IMR-90 (cell line): ENCODE results near the gene DPPA2. TPM values are rescaled to one million over a fixed set of nuclear protein-coding genes. Genes with fewer than 3 reads are reported as not detected.

Experiments
- ATAC-seq: fragments of 200-7000 bp; cut with Tn5 transposase; 2 replicates; pipeline ENCODE4 v1.9.1; 2020; ENCODE audit warnings: low read depth, mild to moderate bottlenecking, moderate library complexity
- BruUV-seq: library from RNA; stranded (reverse); fragments of 400-500 nt; replicated peaks from 2 replicates; lab custom pipeline; 2021; lab: Mats Ljungman, UMichigan
- CTCF ChIA-PET: fragments of 300-600 bp; formaldehyde crosslinking; extraction: SDS; loops from one replicate; lab custom pipeline; 2021; ENCODE audit warnings: antibody characterized with exemption; lab: Yijun Ruan, JAX
- POLR2A ChIA-PET: fragments of 300-600 bp; sonication (Branson Sonifier 250); formaldehyde crosslinking; loops from one replicate; lab custom pipeline; 2022; ENCODE audit warnings: antibody characterized with exemption; ENCODE audit not compliant: unreplicated experiment; lab: Charles Lee
- DNase-seq: peaks from one replicate; pipeline ENCODE4 v3.0.0; 2013
- H2AFZ ChIP-seq: replicated peaks from 2 replicates; pipeline ENCODE3; 2013; ENCODE audit warnings: low read length, mild to moderate bottlenecking; ENCODE audit not compliant: poor library complexity
- H2AK5ac ChIP-seq: 2 replicates; pipeline ENCODE4 v1.6.1; 2013; ENCODE audit warnings: low read depth, low read length, inconsistent platforms
- H2AK9ac ChIP-seq: replicated peaks from 2 replicates; pipeline ENCODE3; 2013; ENCODE audit warnings: mild to moderate bottlenecking, low read depth, low read length, moderate library complexity; ENCODE audit not compliant: poor library complexity
- H2BK120ac ChIP-seq: 2 replicates; pipeline ENCODE4 v1.6.1; 2013; ENCODE audit warnings: low read depth, low read length, inconsistent platforms
- H2BK15ac ChIP-seq: 3 replicates; pipeline ENCODE4 v1.6.1; 2013; ENCODE audit warnings: low read depth, low read length, inconsistent platforms
- H2BK20ac ChIP-seq: 2 replicates; pipeline ENCODE4 v1.6.1; 2013; ENCODE audit warnings: low read depth, mild to moderate bottlenecking, inconsistent platforms, low read length, moderate library complexity
- H2BK5ac ChIP-seq: 2 replicates; pipeline ENCODE4 v1.6.1; 2013; ENCODE audit warnings: mild to moderate bottlenecking, low read depth, low read length, inconsistent platforms; ENCODE audit not compliant: poor library complexity, severe bottlenecking
- H3K14ac ChIP-seq: replicated peaks from 2 replicates; pipeline ENCODE4 v1.6.1; 2013; ENCODE audit warnings: low read depth, low read length, inconsistent platforms
- H3K18ac ChIP-seq: 2 replicates; pipeline ENCODE4 v1.6.1; 2013; ENCODE audit warnings: low read depth, low read length, control low read depth
- H3K23ac ChIP-seq: 2 replicates; pipeline ENCODE4 v1.6.1; 2013; ENCODE audit warnings: low read depth, low read length, inconsistent platforms
- H3K27ac ChIP-seq: 2 replicates; pipeline ENCODE4 v1.5.1; 2013; ENCODE audit warnings: mild to moderate bottlenecking, control low read depth, low read length; ENCODE audit not compliant: insufficient read depth
- H3K27me3 ChIP-seq: 2 replicates; pipeline ENCODE4 v1.6.1; 2013; ENCODE audit warnings: low read length; ENCODE audit not compliant: control insufficient read depth, insufficient read depth
- H3K36me3 ChIP-seq: 2 replicates; pipeline ENCODE4 v1.6.1; 2013; ENCODE audit warnings: low read length, mixed read lengths; ENCODE audit not compliant: control insufficient read depth, insufficient read depth
- H3K4ac ChIP-seq: 2 replicates; pipeline ENCODE4 v1.6.1; 2013; ENCODE audit warnings: low read depth, low read length, inconsistent platforms
- H3K4me1 ChIP-seq: 2 replicates; pipeline ENCODE4 v1.6.1; 2013; ENCODE audit warnings: low read length, mixed read lengths; ENCODE audit not compliant: control insufficient read depth, insufficient read depth
- H3K4me2 ChIP-seq: 2 replicates; pipeline ENCODE4 v1.6.1; 2013; ENCODE audit warnings: low read depth, mild to moderate bottlenecking, control low read depth, low read length, moderate library complexity
- H3K4me3 ChIP-seq: 2 replicates; pipeline ENCODE4 v1.5.1; 2013; ENCODE audit warnings: low read depth, mild to moderate bottlenecking, control low read depth, low read length, moderate library complexity; ENCODE audit not compliant: insufficient read depth
- H3K56ac ChIP-seq: 2 replicates; pipeline ENCODE4 v1.6.1; 2013; ENCODE audit warnings: low read length, inconsistent platforms; ENCODE audit not compliant: insufficient read depth; ENCODE audit errors: extremely low read depth
- H3K79me1 ChIP-seq, 2 experiments: 2 replicates each; pipeline ENCODE4 v1.6.1; 2013; ENCODE audit warnings: low read length in 2 of 2, inconsistent platforms in 1 of 2, low read depth in 1 of 2
- H3K9ac ChIP-seq: 2 replicates; pipeline ENCODE4 v1.6.1; 2013; ENCODE audit warnings: low read depth, low read length, control low read depth
- H3K9me1 ChIP-seq: 2 replicates; pipeline ENCODE4 v1.6.1; 2013; ENCODE audit warnings: low read length, inconsistent platforms; ENCODE audit not compliant: insufficient read depth
- H3K9me3 ChIP-seq: 2 replicates; pipeline ENCODE4 v1.6.1; 2013; ENCODE audit warnings: low read length; ENCODE audit not compliant: control insufficient read depth, insufficient read depth
- H4K20me1 ChIP-seq: 2 replicates; pipeline ENCODE4 v1.6.1; 2013; ENCODE audit warnings: low read length, inconsistent platforms; ENCODE audit not compliant: insufficient read depth
- H4K5ac ChIP-seq: 2 replicates; pipeline ENCODE4 v1.6.1; 2013; ENCODE audit warnings: mild to moderate bottlenecking, low read depth, low read length, control low read depth
- H4K8ac ChIP-seq, 2 experiments: 2 replicates each; pipeline ENCODE4 v1.6.1; 2013; ENCODE audit warnings: low read depth in 2 of 2, low read length in 2 of 2, control low read depth in 1 of 2, inconsistent platforms in 1 of 2
- H4K91ac ChIP-seq: 2 replicates; pipeline ENCODE4 v1.6.1; 2013; ENCODE audit warnings: low read depth, low read length, inconsistent platforms; ENCODE audit not compliant: insufficient read depth
- BHLHE40 ChIP-seq: fragments of 150-350 bp; IDR thresholded peaks from 2 replicates; pipeline ENCODE4 v1.6.1; 2016; ENCODE audit warnings: mild to moderate bottlenecking, low read depth, low read length
- CEBPB ChIP-seq: IDR thresholded peaks from 2 replicates; pipeline ENCODE4 v1.6.1; 2012; ENCODE audit warnings: low read depth, low read length, improper control_type of control experiment
- CHD1 ChIP-seq: IDR thresholded peaks from 2 replicates; pipeline ENCODE4 v1.6.1; 2012; ENCODE audit warnings: low read depth, low read length, improper control_type of control experiment
- FOS ChIP-seq: fragments of 150-350 bp; IDR thresholded peaks from 2 replicates; pipeline ENCODE4 v1.6.1; 2016; ENCODE audit warnings: low read depth, low read length
- MAFK ChIP-seq: IDR thresholded peaks from 2 replicates; pipeline ENCODE4 v1.6.1; 2012; ENCODE audit warnings: low read depth, low read length, improper control_type of control experiment
- RAD21 ChIP-seq: IDR thresholded peaks from 2 replicates; pipeline ENCODE4 v1.6.1; 2012; ENCODE audit warnings: low read length, improper control_type of control experiment
- dilution Hi-C: fragments of 300-500 bp; cut with HindIII; formaldehyde crosslinking; loops from one replicate; pipeline ENCODE4 v1.14.3; 2018; ENCODE audit warnings: low sequenced_read_pairs; ENCODE audit not compliant: unreplicated experiment
- in situ Hi-C: fragments of 300-500 bp; cut with MboI; formaldehyde crosslinking; loops from 3 replicates; pipeline ENCODE4 v1.14.3; 2019; ENCODE audit warnings: low sequenced_read_pairs, inconsistent platforms, mixed read lengths
- intact Hi-C: fragments of 100-400 bp; cut with micrococcal nuclease; formaldehyde crosslinking; loops from 2 replicates; pipeline ENCODE4 v1.10.0; 2022
- polyA plus RNA-seq, 3 experiments: library from polyadenylated mRNA; depleted of rRNA; stranded (reverse); fragments of >200 nt; gene quantifications; 2 replicates each; pipeline ENCODE4 v1.2.3, GENCODE V29; 2012; ENCODE audit warnings: low replicate concordance in 1 of 3
- total RNA-seq: library from RNA; depleted of rRNA; stranded (reverse); fragments of >200 nt; gene quantifications from 2 replicates; pipeline ENCODE4 v1.2.3, GENCODE V29; 2012
- TF ChIP-seq, protein P1 (sequence below): fragments of 150-350 bp; IDR thresholded peaks from 2 replicates; pipeline ENCODE4 v1.6.1; 2016; ENCODE audit warnings: low read depth, mild to moderate bottlenecking, low read length, moderate library complexity, borderline replicate concordance
- TF ChIP-seq, protein P2 (sequence below): conservative IDR thresholded peaks from 2 replicates; pipeline ENCODE4 v1.5.1; 2012; ENCODE audit warnings: mild to moderate bottlenecking, low read depth, low read length, improper control_type of control experiment

DPPA2 gene
- total and polyA plus RNA-seq, 2 of the 4 experiments (the other 2 are of a cell fraction): not detected

DNA sequence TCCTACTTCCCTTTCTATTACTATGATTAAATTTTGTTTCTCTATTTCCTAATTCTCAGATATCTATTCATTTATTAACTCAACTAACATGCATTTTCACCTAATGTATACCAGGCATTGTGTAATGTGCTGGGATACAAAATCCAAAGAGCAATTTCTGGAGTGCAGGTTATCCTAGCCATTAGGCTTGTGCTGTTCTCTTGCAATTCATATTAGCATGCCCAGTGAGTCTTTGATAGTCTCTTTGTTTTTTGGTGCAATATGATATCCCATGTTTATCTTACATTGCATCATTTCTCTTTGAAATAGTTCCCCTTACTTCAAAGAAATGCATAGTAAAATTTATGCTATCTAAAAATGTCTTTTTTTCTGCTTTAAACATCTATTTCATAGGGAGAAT is 34.9 kb upstream of the DPPA2 start:
- Histone ChIP-seq H2BK20ac (no peak overlapping the region), H3K9ac (no peak overlapping the region), H2AK9ac (no peak overlapping the region), H4K5ac (no peak overlapping the region), H3K56ac (no peak overlapping the region), H3K27ac (no peak overlapping the region), H2AK5ac (no peak overlapping the region), H3K9me1 (no peaks in the 10 kb centered on the region), H4K20me1 (no peaks in the 10 kb centered on the region), H3K4me3 (no peak overlapping the region), H3K36me3 (no peaks in the 10 kb centered on the region), H3K27me3 (no peaks in the 10 kb centered on the region), H3K14ac (no peak overlapping the region), H3K79me1 (no peaks in the 10 kb centered on the region), H2BK120ac (no peak overlapping the region), H3K23ac (no peak overlapping the region), H4K91ac (no peak overlapping the region), H3K4me2 (no peak overlapping the region), H2AFZ (no peak overlapping the region), H3K9me3 (peaks cover 3% of the 10 kb centered on the region), H3K4ac (no peak overlapping the region), H3K4me1 (no peaks in the 10 kb centered on the region), H2BK15ac (no peak overlapping the region), H3K18ac (no peak overlapping the region), H2BK5ac (no peak overlapping the region), H4K8ac (no peak overlapping the region)
- ChIA-PET CTCF (no interaction called here), POLR2A (no interaction called here)
- intact Hi-C loops (no loop called here), dilution Hi-C loops (no loop called here), in situ Hi-C loops (no loop called here)
- DNase-seq: no peak
- TF ChIP-seq CHD1 (no peak), FOS (no peak), CEBPB (no peak), BHLHE40 (no peak), MAFK (no peak), RAD21 (no peak)
- TF ChIP-seq, protein P1, sequence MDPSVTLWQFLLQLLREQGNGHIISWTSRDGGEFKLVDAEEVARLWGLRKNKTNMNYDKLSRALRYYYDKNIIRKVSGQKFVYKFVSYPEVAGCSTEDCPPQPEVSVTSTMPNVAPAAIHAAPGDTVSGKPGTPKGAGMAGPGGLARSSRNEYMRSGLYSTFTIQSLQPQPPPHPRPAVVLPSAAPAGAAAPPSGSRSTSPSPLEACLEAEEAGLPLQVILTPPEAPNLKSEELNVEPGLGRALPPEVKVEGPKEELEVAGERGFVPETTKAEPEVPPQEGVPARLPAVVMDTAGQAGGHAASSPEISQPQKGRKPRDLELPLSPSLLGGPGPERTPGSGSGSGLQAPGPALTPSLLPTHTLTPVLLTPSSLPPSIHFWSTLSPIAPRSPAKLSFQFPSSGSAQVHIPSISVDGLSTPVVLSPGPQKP: no peak
- TF ChIP-seq, protein P2, sequence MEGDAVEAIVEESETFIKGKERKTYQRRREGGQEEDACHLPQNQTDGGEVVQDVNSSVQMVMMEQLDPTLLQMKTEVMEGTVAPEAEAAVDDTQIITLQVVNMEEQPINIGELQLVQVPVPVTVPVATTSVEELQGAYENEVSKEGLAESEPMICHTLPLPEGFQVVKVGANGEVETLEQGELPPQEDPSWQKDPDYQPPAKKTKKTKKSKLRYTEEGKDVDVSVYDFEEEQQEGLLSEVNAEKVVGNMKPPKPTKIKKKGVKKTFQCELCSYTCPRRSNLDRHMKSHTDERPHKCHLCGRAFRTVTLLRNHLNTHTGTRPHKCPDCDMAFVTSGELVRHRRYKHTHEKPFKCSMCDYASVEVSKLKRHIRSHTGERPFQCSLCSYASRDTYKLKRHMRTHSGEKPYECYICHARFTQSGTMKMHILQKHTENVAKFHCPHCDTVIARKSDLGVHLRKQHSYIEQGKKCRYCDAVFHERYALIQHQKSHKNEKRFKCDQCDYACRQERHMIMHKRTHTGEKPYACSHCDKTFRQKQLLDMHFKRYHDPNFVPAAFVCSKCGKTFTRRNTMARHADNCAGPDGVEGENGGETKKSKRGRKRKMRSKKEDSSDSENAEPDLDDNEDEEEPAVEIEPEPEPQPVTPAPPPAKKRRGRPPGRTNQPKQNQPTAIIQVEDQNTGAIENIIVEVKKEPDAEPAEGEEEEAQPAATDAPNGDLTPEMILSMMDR: no peak
- no TSS peak for BruUV-seq
- ATAC-seq: no peak
